GM10248 (cell line): ENCODE data around the gene RBM44.

Experiments used
- CTCF ChIA-PET: fragments of 300-600 bp; sonication (Branson Sonifier 250); formaldehyde crosslinking; extraction: SDS; loops from one replicate; lab custom pipeline; 2021; ENCODE audit warnings: antibody characterized with exemption; lab: Yijun Ruan, JAX
- POLR2A ChIA-PET: fragments of 350-650 bp; sonication (Branson Sonifier 250); formaldehyde crosslinking; extraction: SDS; loops from one replicate; lab custom pipeline; 2020; ENCODE audit warnings: antibody characterized with exemption; lab: Yijun Ruan, JAX
- DNase-seq: peaks from one replicate; pipeline ENCODE4 v3.0.0; 2012; ENCODE audit errors: extremely low spot score
- CTCF ChIP-seq: IDR thresholded peaks from 2 replicates; pipeline ENCODE4 v1.5.1; 2012; ENCODE audit warnings: mild to moderate bottlenecking, low read depth; ENCODE audit errors: extremely low read depth, missing control alignments, control extremely low read depth

RBM44 gene

DNA sequence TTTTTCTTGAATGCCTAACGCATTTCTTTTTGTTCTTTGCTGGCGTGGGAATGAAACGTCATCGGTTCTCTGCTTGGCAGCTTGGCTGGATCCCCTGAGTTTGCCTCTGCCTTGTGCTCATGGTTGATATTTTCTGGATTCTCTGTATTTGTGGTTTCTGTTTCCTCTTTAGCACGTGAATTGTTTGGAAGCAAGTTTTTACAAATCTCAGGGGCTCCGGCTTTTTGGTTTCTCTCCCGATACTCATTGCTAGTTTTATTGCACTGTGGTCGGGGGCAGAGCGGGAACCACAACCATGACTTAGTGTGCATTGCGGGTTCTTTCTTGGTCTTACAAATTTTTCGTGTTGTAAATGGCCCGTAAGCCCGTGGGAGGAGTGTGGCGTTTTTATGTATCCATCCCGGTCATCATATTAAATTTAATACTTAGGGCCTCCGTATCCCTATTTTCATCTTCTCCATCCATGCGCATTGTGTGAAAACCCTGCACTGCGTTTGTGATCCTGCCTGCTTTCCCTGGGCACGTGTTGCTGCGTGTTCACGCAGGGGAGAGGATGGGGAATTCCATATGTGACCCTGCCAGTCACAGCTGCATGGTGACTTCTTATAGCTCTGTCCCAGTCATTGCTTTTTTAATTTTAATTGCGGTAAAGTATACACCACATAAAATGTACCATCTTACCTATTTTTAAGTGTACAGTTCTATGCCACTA lies 70.2 kb downstream of the RBM44 start:
- TF ChIP-seq CTCF: no peak
- DNase-seq: no peak
- ChIA-PET POLR2A (no interaction called here), CTCF (interaction anchor here (1.4 kb wide), 1 partner anchor 23 kb away, joined by 3 read pairs; no protein-coding TSS in a partner anchor)

DNA sequence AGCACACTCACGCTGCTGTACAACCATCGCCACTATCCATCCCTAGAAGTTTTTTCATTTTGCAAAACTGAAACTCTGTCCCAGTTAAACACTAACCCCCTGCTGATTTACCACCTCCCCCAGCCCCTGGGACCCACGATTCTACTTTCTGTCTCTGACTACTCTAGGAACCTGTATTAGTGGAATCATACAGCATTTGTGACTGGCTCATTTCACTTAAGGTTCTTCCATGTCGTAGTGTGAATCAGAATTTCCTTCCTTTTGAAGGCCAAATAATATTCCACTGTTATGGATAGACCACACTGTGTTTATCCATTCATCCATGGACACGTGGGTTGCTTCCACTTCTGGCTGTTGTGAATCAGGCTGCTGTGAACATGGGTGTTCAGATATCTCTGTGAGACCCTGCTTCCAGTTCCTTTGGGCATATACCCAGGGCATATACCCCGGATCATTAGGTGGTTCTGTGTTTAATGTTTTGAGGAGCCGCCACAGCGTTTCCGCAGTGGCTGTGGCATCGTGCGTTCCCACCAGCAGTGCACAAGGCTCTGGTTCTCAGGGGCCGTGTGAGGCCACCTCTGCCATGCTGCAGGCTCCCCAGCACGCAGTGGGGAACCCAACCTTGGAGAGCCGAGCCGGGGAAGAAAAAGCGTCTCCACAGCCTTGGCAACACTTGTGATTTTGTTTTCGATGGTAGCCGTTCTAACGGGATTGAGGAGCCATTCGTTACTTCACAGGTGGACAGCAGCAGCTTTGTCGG lies 70.9 kb downstream of the RBM44 start:
- DNase-seq: no peak
- ChIA-PET CTCF (interaction anchor here (1.0 to 1.4 kb wide), 2 partner anchors 11 to 23 kb away, joined by 3 read pairs; no protein-coding TSS in a partner anchor), POLR2A (no interaction called here)
- TF ChIP-seq CTCF: no peak

DNA sequence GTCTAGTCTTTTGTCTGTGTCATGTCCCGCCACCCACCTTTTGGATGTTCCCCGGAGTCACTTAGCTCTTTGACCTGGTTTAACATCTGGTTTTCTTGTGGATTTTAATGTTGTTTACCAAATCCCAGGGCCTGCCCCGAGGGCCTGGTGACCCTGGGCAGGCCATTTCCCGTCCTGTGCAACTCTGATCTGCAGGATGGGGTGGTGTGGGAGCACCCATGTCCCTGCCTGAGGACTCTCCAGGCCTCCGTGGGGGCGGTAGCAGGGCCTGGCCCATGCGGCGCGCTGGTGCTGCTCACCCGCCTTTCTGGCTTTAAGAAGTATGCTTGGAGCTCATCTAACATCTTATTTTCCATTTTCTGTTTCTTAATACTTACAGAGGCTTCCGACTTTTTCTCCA lies 71.5 kb downstream of the RBM44 start:
- ChIA-PET CTCF (interaction anchor here (1.0 to 1.4 kb wide), 2 partner anchors 12 to 22 kb away, joined by 3 read pairs; no protein-coding TSS in a partner anchor), POLR2A (no interaction called here)
- DNase-seq: no peak
- TF ChIP-seq CTCF: no peak

DNA sequence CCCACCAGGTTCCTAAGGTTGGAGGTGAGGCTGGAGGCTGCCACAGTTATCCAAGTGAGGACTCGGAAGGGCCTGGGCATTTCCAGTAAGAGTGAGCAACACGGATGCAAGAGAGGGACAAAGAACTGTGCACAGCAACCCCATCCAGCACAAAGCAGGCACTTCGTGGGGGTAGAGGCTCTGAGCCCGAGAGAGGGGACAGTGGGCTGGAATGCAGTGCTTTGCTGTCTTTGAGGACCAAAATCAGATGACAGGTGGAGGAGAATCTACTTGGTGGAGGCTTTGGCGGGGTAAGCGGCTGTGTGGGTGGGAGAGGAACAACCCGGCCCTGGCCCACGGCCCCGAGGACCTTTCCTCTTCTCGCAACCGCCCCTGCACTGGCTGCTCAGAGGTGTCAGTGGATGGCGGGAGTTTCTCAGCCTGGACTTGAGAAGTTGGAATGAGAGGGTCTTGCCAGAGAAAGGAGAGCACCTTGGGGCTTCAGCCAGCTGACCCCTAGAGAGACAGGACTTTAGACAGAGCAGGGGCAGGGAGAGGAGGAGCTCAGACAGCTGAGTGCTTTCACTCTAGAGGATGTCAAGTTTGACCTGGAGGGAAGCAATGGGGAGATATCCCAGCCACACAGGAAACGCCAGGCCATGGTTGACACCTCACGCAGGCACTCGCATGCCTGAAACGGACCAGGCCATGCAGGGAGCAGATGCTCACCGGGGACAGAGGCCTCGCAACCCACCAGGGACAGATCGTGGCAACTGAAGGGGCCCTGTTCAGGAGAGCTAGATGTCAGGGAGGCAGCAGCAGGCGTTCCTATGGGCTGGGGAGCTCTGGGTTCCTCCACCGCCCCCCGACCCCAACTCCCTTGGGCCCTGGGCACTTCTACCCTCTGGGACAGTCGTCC lies 72.4 kb downstream of the RBM44 start:
- DNase-seq: no peak
- ChIA-PET CTCF (no interaction called here), POLR2A (no interaction called here)
- no peak for TF ChIP-seq CTCF

DNA sequence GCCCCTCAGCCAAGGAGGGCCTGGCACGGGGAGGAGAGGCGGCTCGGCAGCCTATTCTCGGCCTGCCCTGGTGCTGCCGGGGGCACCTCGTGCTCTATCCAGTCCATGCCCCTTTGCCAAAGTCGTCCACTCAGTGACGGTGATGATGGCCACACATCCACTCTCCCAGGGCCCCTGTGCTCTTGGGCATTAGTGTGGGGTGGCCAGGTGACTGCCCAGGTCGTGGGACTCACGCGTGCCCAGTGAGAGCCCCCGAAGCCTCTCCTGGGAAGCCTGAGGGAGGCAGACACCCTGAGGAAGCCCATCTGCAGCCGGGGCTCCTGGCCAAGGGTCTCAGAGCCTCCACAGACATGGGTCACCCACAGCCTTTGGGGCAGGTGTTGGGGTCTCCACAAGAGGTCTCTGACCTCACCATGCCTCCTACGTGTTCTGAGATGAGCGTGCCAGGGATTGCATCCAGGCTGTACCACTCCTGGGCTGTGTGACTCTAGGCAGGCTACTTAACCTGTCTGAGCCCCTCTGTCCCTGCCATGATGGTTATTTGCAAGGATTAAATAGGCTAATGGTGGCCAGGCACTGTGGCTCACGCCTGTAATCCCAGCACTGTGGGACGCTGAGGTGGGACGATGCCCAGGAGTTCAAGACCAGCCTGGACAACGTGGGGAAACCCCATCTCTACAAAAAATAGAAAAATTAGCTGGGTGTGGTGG lies 73.8 kb downstream of the RBM44 start:
- TF ChIP-seq CTCF: no peak
- DNase-seq: no peak
- ChIA-PET CTCF (interaction anchor here (0.7 kb wide), 1 partner anchor 267 kb away, joined by 3 read pairs; no protein-coding TSS in a partner anchor), POLR2A (no interaction called here)
